Omental fat pad (tissue), 4 donors: Measurements from ENCODE around the gene MRTFA. TPM values are rescaled to one million over a fixed set of nuclear protein-coding genes. Genes with fewer than 3 reads are reported as not detected.

Experiments used
- ATAC-seq: fragments of 150-250 bp; one replicate; pipeline ENCODE4 v1.9.1; 2016; ENCODE audit warnings: mild to moderate bottlenecking, moderate library complexity; ENCODE audit not compliant: low FRiP score
- DNase-seq: peaks from one replicate; pipeline ENCODE4 v3.0.0-alpha.2; 2019; ENCODE audit warnings: low spot score
- CTCF ChIP-seq, 3 donors: fragments of 450-650 bp; IDR thresholded peaks; one replicate each; pipeline ENCODE4 v1.5.1; 2016 to 2017; ENCODE audit warnings: antibody characterized with exemption in 3 of 3, mild to moderate bottlenecking in 3 of 3, moderate library complexity in 2 of 3
- total RNA-seq, 4 donors: library from RNA; depleted of rRNA; stranded (reverse); fragments of >200 nt; gene quantifications; one replicate each; pipeline ENCODE4 v1.1.0, GENCODE V29; 2016

The MRTFA gene
- total RNA-seq, 4 donors from 2014 or later: 36.0 to 76.3 (median 54.7) TPM

GRCh38 chr22:40376149-40376548, 260.4 kb downstream of the MRTFA start:
- no peak for TF ChIP-seq CTCF (IDR thresholded peaks at IDR 0.05)
- ATAC-seq (no peak), DNase-seq (no peak)

GRCh38 chr22:40374567-40374966, 262.0 kb downstream of the MRTFA start:
- no peak for DNase-seq
- no peak for ATAC-seq
- TF ChIP-seq CTCF (IDR thresholded peaks at IDR 0.05): no peak

GRCh38 chr22:40368836-40369235, 267.7 kb downstream of the MRTFA start:
- no peak for TF ChIP-seq CTCF (IDR thresholded peaks at IDR 0.05)
- no peak for DNase-seq
- ATAC-seq: no peak

GRCh38 chr22:40368016-40368415, 268.5 kb downstream of the MRTFA start:
- no peak for TF ChIP-seq CTCF (IDR thresholded peaks at IDR 0.05)

GRCh38 chr22:40367342-40367741, 269.2 kb downstream of the MRTFA start:
- ATAC-seq (no peak), DNase-seq (no peak)
- TF ChIP-seq CTCF (IDR thresholded peaks at IDR 0.05): no peak

More at GRCh38 chr22:40368016-40368415, 268.5 kb downstream of the MRTFA start:
- ATAC-seq (no peak), DNase-seq (no peak)

- no peak for TF ChIP-seq CTCF (IDR thresholded peaks at IDR 0.05)
- no peak for ATAC-seq
- no peak for DNase-seq
Measured at GRCh38 chr22:40366068-40366467, 270.5 kb downstream of the MRTFA start.

GRCh38 chr22:40364431-40364830, 272.1 kb downstream of the MRTFA start:
- TF ChIP-seq CTCF (IDR thresholded peaks at IDR 0.05): no peak
- no peak for ATAC-seq
- no peak for DNase-seq
